Dermis microvascular lymphatic vessel endothelial cell (primary cell): ENCODE results near the gene SLC16A4. TPM values are rescaled to one million over a fixed set of nuclear protein-coding genes. Genes with fewer than 3 reads are reported as not detected.
"Not testable (repeated sequence)": the region's sequence is repeated elsewhere in the genome, so short reads cannot be mapped to it uniquely, and the experiment has no call there.

ENCODE experiments used
- DNase-seq, 2 donors: peaks; one replicate each; pipeline versions ENCODE4 v3.0.0 to v3.0.0-alpha.2; 2010; ENCODE audit warnings: low read depth in 2 of 2
- total RNA-seq: library from RNA; depleted of rRNA; stranded (reverse); fragments of >200 nt; gene quantifications from 2 replicates; pipeline ENCODE4 v1.2.1, GENCODE V29; 2014

The SLC16A4 gene
- 0.13 and 0.25 TPM in 2 replicates for total RNA-seq

- no peak for DNase-seq
Observed at GRCh38 chr1:110390692-110391245, at the start of gene SLC16A4. Gene SLC16A4 (minus strand): TSS chr1:110391026. CDS start chr1:110389323, 1,703 bp downstream.

- DNase-seq, result not testable (repeated sequence)
Observed at GRCh38 chr1:110439873-110440272, 49.0 kb upstream of the SLC16A4 start.

- DNase-seq, result no peak
Observed at GRCh38 chr1:110438893-110439292, 48.1 kb upstream of the SLC16A4 start.

- DNase-seq, result not testable (repeated sequence)
Observed at GRCh38 chr1:110437645-110438299, 46.9 kb upstream of the SLC16A4 start.

GRCh38 chr1:110436635-110437034 is 45.8 kb upstream of the SLC16A4 start:
- no peak for DNase-seq

GRCh38 chr1:110434946-110435345 is 44.1 kb upstream of the SLC16A4 start:
- DNase-seq, result no peak

- DNase-seq, result no peak
Observed at GRCh38 chr1:110433803-110434202, 43.0 kb upstream of the SLC16A4 start.

GRCh38 chr1:110433213-110433612 is 42.4 kb upstream of the SLC16A4 start:
- DNase-seq, result no peak

GRCh38 chr1:110430901-110431300 is 40.1 kb upstream of the SLC16A4 start:
- no peak for DNase-seq

GRCh38 chr1:110430366-110430765 is 39.5 kb upstream of the SLC16A4 start:
- DNase-seq, result no peak

GRCh38 chr1:110428946-110429345 is 38.1 kb upstream of the SLC16A4 start:
- no peak for DNase-seq

- DNase-seq, result no peak
Observed at GRCh38 chr1:110426854-110427253, 36.0 kb upstream of the SLC16A4 start.

- DNase-seq, result no peak
Observed at GRCh38 chr1:110425612-110426152, 34.9 kb upstream of the SLC16A4 start.

- no peak for DNase-seq
Observed at GRCh38 chr1:110424699-110425611, 34.1 kb upstream of the SLC16A4 start.

- no peak for DNase-seq
Observed at GRCh38 chr1:110420874-110421793, 30.3 kb upstream of the SLC16A4 start.

GRCh38 chr1:110420023-110420662 is 29.3 kb upstream of the SLC16A4 start:
- DNase-seq, result no peak

- DNase-seq, result no peak
Observed at GRCh38 chr1:110418729-110419128, 27.9 kb upstream of the SLC16A4 start.

GRCh38 chr1:110413045-110413444 is 22.2 kb upstream of the SLC16A4 start:
- DNase-seq, result not testable (repeated sequence)

GRCh38 chr1:110412576-110412975 is 21.8 kb upstream of the SLC16A4 start:
- peak; percentile 34 to 63 for DNase-seq

GRCh38 chr1:110411173-110411735 is 20.4 kb upstream of the SLC16A4 start:
- no peak for DNase-seq
